Esophagus squamous epithelium (tissue), 4 donors: ENCODE measurements around the gene TMEM178B.

Experiments used
- CTCF ChIP-seq, 6 experiments: fragments of 450-650 bp in 4 of 6; fragments of 200-600 bp in 2 of 6; sonication (generic) in 2 of 6; IDR thresholded peaks; one replicate each; pipeline ENCODE4 v1.5.1; 2016 to 2019; ENCODE audit warnings: antibody characterized with exemption in 6 of 6, mild to moderate bottlenecking in 4 of 6, moderate library complexity in 4 of 6
- POLR2A ChIP-seq, 4 donors: fragments of 450-650 bp; IDR thresholded peaks; one replicate each; pipeline ENCODE4 v1.6.1; 2017; ENCODE audit warnings: antibody characterized with exemption in 4 of 4, mild to moderate bottlenecking in 4 of 4, moderate library complexity in 3 of 4

- TF ChIP-seq CTCF (IDR thresholded peaks at IDR 0.05), result no peak
- no peak for TF ChIP-seq POLR2A (IDR thresholded peaks at IDR 0.05)
Measured at GRCh38 chr7:141402277-141402996, 328.6 kb downstream of the TMEM178B start.
